Lung microvascular endothelial cell (primary cell): Measurements from ENCODE around the gene TRIM47. TPM values are rescaled to one million over a fixed set of nuclear protein-coding genes. Genes with fewer than 3 reads are reported as not detected.

Experiments
- DNase-seq, 2 donors: peaks; one replicate each; pipeline versions ENCODE4 v3.0.0 to v3.0.0-alpha.2; 2010; ENCODE audit warnings: low read depth in 2 of 2
- total RNA-seq: library from RNA; depleted of rRNA; stranded (reverse); fragments of >200 nt; gene quantifications from 2 replicates; pipeline ENCODE4 v1.2.1, GENCODE V29; 2014

The TRIM47 gene
- total RNA-seq, 1 donor from 2014 or later, result 56.9 TPM

GRCh38 chr17:75831032-75831571, 47.3 kb downstream of the TRIM47 start:
- DNase-seq, result no peak

GRCh38 chr17:75830164-75831031, 48.0 kb downstream of the TRIM47 start:
- peak in 1 of 2 donors; percentile 36 for DNase-seq

GRCh38 chr17:75829747-75830146, 48.6 kb downstream of the TRIM47 start:
- DNase-seq, result no peak

- DNase-seq, result no peak
Measured at GRCh38 chr17:75828741-75829140, 49.6 kb downstream of the TRIM47 start.

DNA sequence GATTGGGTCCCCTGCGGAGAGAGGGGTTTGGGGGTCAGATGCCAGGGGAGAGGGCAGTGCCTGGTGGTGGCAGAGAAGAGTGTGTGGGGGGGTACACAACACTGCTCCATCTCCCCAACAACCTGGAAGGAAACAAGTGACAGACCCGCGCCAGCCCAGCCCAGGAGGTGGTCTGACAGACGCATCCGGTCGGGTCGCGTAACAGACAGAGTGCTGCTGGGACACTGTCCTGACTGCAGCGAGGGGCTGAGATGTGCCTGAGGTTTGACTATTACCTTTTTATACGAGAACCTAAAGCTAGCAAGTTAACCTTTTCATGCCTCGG, 50.3 kb downstream of the TRIM47 start:
- DNase-seq, result no peak

- DNase-seq, result peak; percentile 63 to 93
Measured at GRCh38 chr17:75827308-75828075, 50.9 kb downstream of the TRIM47 start.

GRCh38 chr17:75826561-75827307, 51.6 kb downstream of the TRIM47 start:
- peak in 1 of 2 donors; percentile 67 for DNase-seq

- no peak for DNase-seq
Measured at GRCh38 chr17:75825748-75826370, 52.5 kb downstream of the TRIM47 start.

DNA sequence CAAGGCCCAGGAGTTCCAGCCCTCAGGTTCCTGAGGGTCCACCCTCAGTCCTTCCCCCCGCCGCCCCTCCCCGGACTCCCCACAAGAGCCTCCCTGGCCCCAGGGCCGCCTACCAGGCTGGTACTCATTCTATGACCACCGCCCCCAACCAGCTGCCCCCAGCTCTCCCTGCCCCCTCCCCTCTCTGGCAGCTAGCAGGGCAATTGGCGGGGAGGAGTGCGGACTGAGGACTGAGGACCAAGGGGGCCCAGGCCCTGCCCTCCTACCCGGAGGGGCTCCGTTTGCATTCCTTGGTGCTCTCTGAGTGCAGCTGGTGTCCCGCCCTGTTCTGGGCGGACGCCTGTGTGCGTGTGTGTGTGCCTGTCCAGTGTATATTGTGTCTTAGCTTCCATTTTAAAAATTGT, 53.2 kb downstream of the TRIM47 start:
- no peak for DNase-seq

GRCh38 chr17:75824666-75825065, 53.7 kb downstream of the TRIM47 start:
- no peak for DNase-seq

Other genes starting within 250 kb of the TRIM47 start
- gene SMIM5, start 245.1 kb downstream of the TRIM47 start, total RNA-seq, result not detected in 2 replicates
- 9.6 and 15.7 TPM in 2 replicates for gene RECQL5, start 211.4 kb downstream of the TRIM47 start, total RNA-seq
- gene SAP30BP, start 211.2 kb downstream of the TRIM47 start, total RNA-seq, result 36.8 and 43.7 TPM in 2 replicates
- 17.7 and 29.0 TPM in 2 replicates for gene ITGB4, start 157.1 kb downstream of the TRIM47 start, total RNA-seq
- 101 TPM in 2 replicates for gene GALK1, start 113.4 kb downstream of the TRIM47 start, total RNA-seq
- 5.2 and 9.1 TPM in 2 replicates for gene UNK, start 93.8 kb downstream of the TRIM47 start, total RNA-seq
- 3.8 and 5.2 TPM in 2 replicates for gene UNC13D, start 34.2 kb downstream of the TRIM47 start, total RNA-seq
- gene WBP2, start 23.2 kb downstream of the TRIM47 start, total RNA-seq, result 19.4 and 24.4 TPM in 2 replicates
- gene TRIM65, start 18.4 kb upstream of the TRIM47 start, total RNA-seq, result 16.3 and 17.7 TPM in 2 replicates
- 26.8 and 28.2 TPM in 2 replicates for gene MRPL38, start 26.3 kb upstream of the TRIM47 start, total RNA-seq
- gene FBF1, start 62.5 kb upstream of the TRIM47 start, total RNA-seq, result 3.1 and 3.8 TPM in 2 replicates
- gene ACOX1, start 100.6 kb upstream of the TRIM47 start, total RNA-seq, result 35.7 and 50.2 TPM in 2 replicates
- 16.1 and 20.0 TPM in 2 replicates for gene TEN1, start 100.7 kb upstream of the TRIM47 start, total RNA-seq
- gene CDK3, start 122.3 kb upstream of the TRIM47 start, total RNA-seq, result 0.22 and 0.79 TPM in 2 replicates
- not detected in 2 replicates for gene EVPL, start 148.7 kb upstream of the TRIM47 start, total RNA-seq
- 20.0 and 21.4 TPM in 2 replicates for gene SRP68, start 193.9 kb upstream of the TRIM47 start, total RNA-seq
- under 0.01 and 0.20 TPM in 2 replicates for gene GALR2, start 196.2 kb upstream of the TRIM47 start, total RNA-seq
- not detected in 2 replicates for gene ZACN, start 200.6 kb upstream of the TRIM47 start, total RNA-seq
- gene EXOC7, start 225.2 kb upstream of the TRIM47 start, total RNA-seq, result 55.4 and 74.0 TPM in 2 replicates